ENCODE measurements around the gene GTF2H1.
"Not testable (repeated sequence)": the region's sequence is repeated elsewhere in the genome, so short reads cannot be mapped to it uniquely, and the experiment has no call there.

The GTF2H1 gene

GRCh38 chr11:18383388-18384156 lies 61.2 kb downstream of the GTF2H1 start:
- DNase-seq, result peak; percentile 69 to 72

DNA sequence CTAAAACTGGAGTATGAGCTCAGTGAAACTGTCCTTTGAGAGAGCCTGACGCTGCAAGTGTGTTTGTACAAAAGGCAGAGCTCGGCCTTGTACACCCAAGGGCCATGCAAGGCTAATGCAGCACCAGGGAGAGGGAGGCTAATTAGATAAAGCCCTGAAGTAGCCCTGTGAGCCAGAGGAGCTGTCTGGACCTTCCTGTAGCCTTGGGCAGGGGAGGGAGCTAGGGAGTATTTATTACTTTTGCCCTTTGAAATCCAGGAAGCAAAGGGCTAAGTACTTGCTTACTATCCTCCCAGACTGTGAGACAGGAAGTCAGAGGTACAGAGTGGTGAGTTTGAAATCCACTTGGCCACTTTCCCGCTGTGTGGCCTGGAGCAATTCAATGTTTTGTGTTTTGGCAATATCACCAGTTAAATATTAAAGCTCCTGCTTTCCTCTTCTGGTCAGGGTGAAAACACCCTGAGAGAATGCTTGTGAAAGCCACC lies 61.8 kb downstream of the GTF2H1 start:
- DNase-seq, result no peak

- DNase-seq, result no peak
Observed at GRCh38 chr11:18390088-18390487, 67.7 kb downstream of the GTF2H1 start.

- no peak for DNase-seq
Observed at GRCh38 chr11:18392434-18393321, 70.3 kb downstream of the GTF2H1 start.

- peak in 1 of 2 experiments; percentile 12 for DNase-seq
Observed at GRCh38 chr11:18393581-18394274, 71.4 kb downstream of the GTF2H1 start.

DNA sequence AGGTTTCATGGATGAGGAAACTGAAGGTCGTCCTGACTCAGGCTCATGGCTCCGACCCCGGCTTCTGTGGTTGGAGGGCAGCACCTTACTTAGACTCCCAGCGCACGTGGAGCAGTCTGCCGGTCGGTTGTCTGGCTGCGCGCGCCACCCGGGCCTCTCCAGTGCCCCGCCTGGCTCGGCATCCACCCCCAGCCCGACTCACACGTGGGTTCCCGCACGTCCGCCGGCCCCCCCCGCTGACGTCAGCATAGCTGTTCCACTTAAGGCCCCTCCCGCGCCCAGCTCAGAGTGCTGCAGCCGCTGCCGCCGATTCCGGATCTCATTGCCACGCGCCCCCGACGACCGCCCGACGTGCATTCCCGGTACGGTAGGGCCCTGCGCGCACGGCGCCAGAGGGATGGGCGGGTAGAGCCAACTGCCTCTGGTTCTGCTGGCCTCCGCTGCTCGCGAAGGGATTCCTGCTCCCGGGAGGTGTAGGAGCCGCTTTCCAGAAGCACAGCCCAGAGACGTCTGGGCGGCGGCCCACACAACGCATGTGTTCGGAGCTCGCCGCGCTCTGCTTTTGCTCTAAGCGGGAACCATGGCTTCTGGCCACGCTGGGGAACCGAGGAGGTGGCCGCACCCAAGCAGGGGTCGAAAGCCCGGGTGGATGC lies 72.0 kb downstream of the GTF2H1 start, which contains the start of gene LDHA:
Gene LDHA, plus strand, starts transcription at position 289 of the 653 bp plus-strand sequence. CDS start 2,280 bp downstream, outside the sequence.
- peak; percentile 99 to 100 for DNase-seq

- DNase-seq, result no peak
Observed at GRCh38 chr11:18394928-18395734, 72.8 kb downstream of the GTF2H1 start.

GRCh38 chr11:18395735-18396504 lies 73.6 kb downstream of the GTF2H1 start:
- DNase-seq, result peak; percentile 87 to 91

- DNase-seq, result no peak
Observed at GRCh38 chr11:18397921-18398320, 75.6 kb downstream of the GTF2H1 start.

DNA sequence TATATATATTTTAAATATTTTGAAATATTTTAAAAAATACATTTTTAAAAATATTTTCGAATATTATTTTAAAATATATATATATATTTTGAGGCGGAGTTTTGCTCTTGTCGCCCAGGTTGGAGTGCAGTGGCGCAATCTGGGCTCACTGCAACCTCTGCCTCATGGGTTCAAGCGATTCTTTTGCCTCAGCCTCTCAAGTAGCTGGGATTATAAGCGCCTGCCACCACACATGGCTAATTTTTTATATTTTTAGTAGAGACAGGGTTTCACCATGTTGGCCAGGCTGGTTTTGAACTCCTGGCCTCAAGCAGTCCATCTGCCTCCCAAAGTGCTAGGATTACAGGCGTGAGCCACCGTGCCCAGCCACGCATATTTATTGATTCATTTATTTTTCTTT lies 78.7 kb downstream of the GTF2H1 start:
- DNase-seq, result not testable (repeated sequence)

GRCh38 chr11:18404062-18404461 lies 81.7 kb downstream of the GTF2H1 start:
- DNase-seq, result no peak

DNA sequence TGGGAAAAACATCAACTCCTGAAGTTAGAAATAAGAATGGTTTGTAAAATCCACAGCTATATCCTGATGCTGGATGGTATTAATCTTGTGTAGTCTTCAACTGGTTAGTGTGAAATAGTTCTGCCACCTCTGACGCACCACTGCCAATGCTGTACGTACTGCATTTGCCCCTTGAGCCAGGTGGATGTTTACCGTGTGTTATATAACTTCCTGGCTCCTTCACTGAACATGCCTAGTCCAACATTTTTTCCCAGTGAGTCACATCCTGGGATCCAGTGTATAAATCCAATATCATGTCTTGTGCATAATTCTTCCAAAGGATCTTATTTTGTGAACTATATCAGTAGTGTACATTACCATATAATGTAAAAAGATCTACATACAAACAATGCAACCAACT lies 85.0 kb downstream of the GTF2H1 start:
- not testable (repeated sequence) for DNase-seq

GRCh38 chr11:18408558-18409291 lies 86.4 kb downstream of the GTF2H1 start:
- no peak for DNase-seq

DNA sequence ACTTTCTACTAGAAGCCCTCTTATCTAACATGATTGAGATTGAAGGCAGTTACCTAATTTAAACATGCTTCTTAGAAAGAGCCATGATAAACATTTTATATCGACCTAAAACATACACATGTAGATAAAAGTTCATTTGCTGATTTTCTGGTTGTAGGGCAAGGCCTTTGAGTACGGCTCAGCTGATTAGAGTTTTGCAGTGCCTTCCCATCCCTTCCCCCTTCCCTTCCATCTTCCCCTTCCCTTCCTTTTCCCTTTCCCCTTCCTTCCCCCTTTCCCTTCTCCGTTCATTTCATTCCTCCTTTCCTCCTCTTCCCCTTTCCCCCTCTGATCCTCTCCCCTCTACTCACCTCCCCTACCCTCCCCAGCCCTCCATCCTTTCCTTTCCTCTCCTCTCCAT lies 94.1 kb downstream of the GTF2H1 start:
- no peak for DNase-seq

Data from activated CD4-positive, alpha-beta T cell treated with anti-CD3 and anti-CD28 coated beads, Interleukin-2, amount 50 U/mL, for 4 hours (primary cell).